GM12878 (cell line): Measurements from ENCODE around the gene CALN1. TPM values are rescaled to one million over a fixed set of nuclear protein-coding genes. Genes with fewer than 3 reads are reported as not detected.

Experiments
- ATAC-seq: fragments of 200-7000 bp; cut with Tn5 transposase; 3 replicates; pipeline ENCODE4 v1.9.1; 2020; ENCODE audit warnings: mild to moderate bottlenecking, moderate library complexity
- BruUV-seq: library from RNA; stranded (reverse); fragments of 400-500 nt; replicated peaks from 2 replicates; lab custom pipeline; 2021; lab: Mats Ljungman, UMichigan
- CTCF ChIA-PET: fragments of 300-600 bp; sonication (Branson Sonifier 250); formaldehyde crosslinking; extraction: SDS; loops from one replicate; lab custom pipeline; 2021; ENCODE audit warnings: inconsistent platforms; lab: Yijun Ruan, JAX
- POLR2A ChIA-PET: fragments of 350-600 bp; formaldehyde crosslinking; extraction: SDS; loops from one replicate; lab custom pipeline; 2021; ENCODE audit warnings: inconsistent platforms; lab: Charles Lee
- RAD21 ChIA-PET: fragments of 300-600 bp; sonication (Branson Sonifier 250); formaldehyde crosslinking; loops from one replicate; lab custom pipeline; 2023; ENCODE audit warnings: antibody characterized with exemption; ENCODE audit not compliant: unreplicated experiment; lab: Charles Lee
- SMC1A ChIA-PET: fragments of 300-600 bp; sonication (Branson Sonifier 250); formaldehyde crosslinking; loops from one replicate; lab custom pipeline; 2023; ENCODE audit not compliant: unreplicated experiment, uncharacterized antibody; lab: Charles Lee
- DNase-seq: peaks from one replicate; pipeline ENCODE4 v3.0.0-alpha.2; 2011; ENCODE audit warnings: low read depth, low spot score
- FAIRE-seq: peaks from 3 replicates; lab custom pipeline; 2011; peaks lifted over from hg19 to GRCh38; lab: Jason Lieb, UNC
- H2AFZ ChIP-seq: 2 replicates; pipeline ENCODE4 v1.6.0; 2011; ENCODE audit warnings: low read depth, low read length, control low read depth; ENCODE audit not compliant: control insufficient read depth
- H3K27ac ChIP-seq: 2 replicates; pipeline ENCODE4 v1.5.1; 2011; ENCODE audit warnings: control low read depth; ENCODE audit not compliant: control insufficient read depth, insufficient read depth
- H3K27me3 ChIP-seq, 2 experiments: replicated peaks in 1 of 2; 2 replicates each; pipeline versions ENCODE4 v1.6.0 to v1.6.1; 2011; ENCODE audit warnings: low read length in 1 of 2; ENCODE audit not compliant: control insufficient read depth in 2 of 2, insufficient read depth in 2 of 2
- H3K36me3 ChIP-seq, 2 experiments: 2 replicates each; pipeline ENCODE4 v1.5.1; 2011; ENCODE audit warnings: low read length in 1 of 2; ENCODE audit not compliant: control insufficient read depth in 2 of 2, insufficient read depth in 2 of 2
- H3K4me1 ChIP-seq: 2 replicates; pipeline ENCODE4 v1.6.1; 2011; ENCODE audit warnings: mild to moderate bottlenecking, low read length, moderate library complexity, mixed read lengths; ENCODE audit not compliant: control insufficient read depth, insufficient read depth
- H3K4me2 ChIP-seq: 2 replicates; pipeline ENCODE4 v1.6.0; 2011; ENCODE audit warnings: control low read depth; ENCODE audit not compliant: control insufficient read depth, insufficient read depth
- H3K4me3 ChIP-seq: fragments of 200-600 bp; sonication (generic); 2 replicates; pipeline ENCODE4 v1.5.1; 2016
- H3K79me2 ChIP-seq: 2 replicates; pipeline ENCODE4 v1.6.0; 2011; ENCODE audit warnings: low read length; ENCODE audit not compliant: control insufficient read depth, insufficient read depth
- H3K9ac ChIP-seq: 2 replicates; pipeline ENCODE4 v1.8.0; 2011; ENCODE audit warnings: low read length, control low read depth, mixed read lengths; ENCODE audit not compliant: control insufficient read depth, insufficient read depth
- H3K9me3 ChIP-seq: replicated peaks from 3 replicates; pipeline ENCODE4 v1.5.1; 2011; ENCODE audit warnings: mild to moderate bottlenecking, low read length; ENCODE audit not compliant: control insufficient read depth, insufficient read depth
- H4K20me1 ChIP-seq: 2 replicates; pipeline ENCODE4 v1.6.0; 2011; ENCODE audit not compliant: control insufficient read depth, insufficient read depth
- CUX1 ChIP-seq: IDR thresholded peaks from 2 replicates; pipeline ENCODE4 v1.6.1; 2012; ENCODE audit warnings: improper control_type of control experiment, low read depth, low read length; ENCODE audit not compliant: insufficient replicate concordance
- HCFC1 ChIP-seq: fragments of 150-350 bp; IDR thresholded peaks from 2 replicates; pipeline ENCODE4 v1.6.1; 2014; ENCODE audit warnings: low read length
- IRF3 ChIP-seq: fragments of 450-650 bp; IDR thresholded peaks from 2 replicates; pipeline ENCODE4 v1.6.1; 2014; ENCODE audit warnings: mild to moderate bottlenecking
- POU2F2 ChIP-seq: IDR thresholded peaks from 3 replicates; pipeline ENCODE4 v1.6.1; 2011; ENCODE audit warnings: low read depth, mild to moderate bottlenecking, low read length, borderline replicate concordance
- PRDM15 ChIP-seq: fragments of 450-650 bp; formaldehyde crosslinking; IDR thresholded peaks from 2 replicates; pipeline ENCODE4 v1.4.0; 2020; ENCODE audit warnings: mild to moderate bottlenecking, moderate library complexity
- RUNX3 ChIP-seq: IDR thresholded peaks from 2 replicates; pipeline ENCODE4 v1.6.1; 2012; ENCODE audit warnings: low read length, inconsistent platforms
- SIN3A ChIP-seq: IDR thresholded peaks from 2 replicates; pipeline ENCODE4 v1.6.1; 2012; ENCODE audit warnings: low read depth, low read length, improper control_type of control experiment
- SKIL ChIP-seq: fragments of 450-650 bp; IDR thresholded peaks from 2 replicates; pipeline ENCODE4 v1.6.1; 2017; ENCODE audit warnings: mild to moderate bottlenecking, low read depth, inconsistent platforms; ENCODE audit not compliant: poor library complexity, severe bottlenecking
- STAT3 ChIP-seq: IDR thresholded peaks from 2 replicates; pipeline ENCODE4 v1.6.1; 2011; ENCODE audit warnings: low read depth, low read length, improper control_type of control experiment
- ZBED1 ChIP-seq: IDR thresholded peaks from 2 replicates; pipeline ENCODE4 v1.6.1; 2016; ENCODE audit warnings: borderline replicate concordance
- WGBS: methylation state at CpG from one replicate; pipeline ENCODE4 v1.1.6; 2016; ENCODE audit warnings: low lambda C conversion rate; ENCODE audit not compliant: insufficient replicate concordance, insufficient coverage; ENCODE audit errors: missing lambda C conversion rate; 5-methylcytosine and 5-hydroxymethylcytosine counted together
- in situ Hi-C: fragments of 300-500 bp; cut with MboI; formaldehyde crosslinking; loops from 9 replicates; pipeline ENCODE4 v1.14.3; 2018; ENCODE audit warnings: mixed read lengths
- intact Hi-C: fragments of 100-400 bp; cut with micrococcal nuclease; formaldehyde crosslinking; loops from one replicate; pipeline ENCODE4 v1.14.2; 2022; ENCODE audit not compliant: unreplicated experiment
- polyA plus RNA-seq, 11 experiments: library from polyadenylated mRNA; depleted of rRNA in 4 of 11; unstranded in 6 of 11; stranded (reverse) in 5 of 11; fragments of >200 nt; fragmentation: Nextera tagmentation in 4 of 11; fragmentation: Illumina TruSeq in 1 of 11; extraction: Ambion mirVana in 4 of 11; extraction: Trizol in 1 of 11; gene quantifications; 1 replicate in 1 of 11; 2 replicates in 10 of 11; pipeline versions ENCODE4 v1.2.1 to v1.2.3, GENCODE V29; 2011 to 2016; ENCODE audit warnings: inconsistent platforms in 2 of 11, missing spikeins in 2 of 11, low read depth in 1 of 11
- total RNA-seq, 4 experiments: library from RNA; depleted of rRNA in 3 of 4; stranded (reverse); fragments of >200 nt in 3 of 4; fragmentation: Illumina TruSeq in 1 of 4; extraction: Trizol in 1 of 4; gene quantifications; 2 replicates each; pipeline versions ENCODE4 v1.2.1 to v1.2.3, GENCODE V29; 2013 to 2021
- TF ChIP-seq, protein P1 (sequence below): fragments of 450-650 bp; IDR thresholded peaks from 2 replicates; pipeline ENCODE4 v1.6.1; 2016; ENCODE audit warnings: mild to moderate bottlenecking

The CALN1 gene
- total and polyA plus RNA-seq, 10 of the 15 experiments (the other 5 are each of a cell fraction or from before 2014, with no cell fraction given): 0.48 to 15.3 (median 1.6) TPM

DNA sequence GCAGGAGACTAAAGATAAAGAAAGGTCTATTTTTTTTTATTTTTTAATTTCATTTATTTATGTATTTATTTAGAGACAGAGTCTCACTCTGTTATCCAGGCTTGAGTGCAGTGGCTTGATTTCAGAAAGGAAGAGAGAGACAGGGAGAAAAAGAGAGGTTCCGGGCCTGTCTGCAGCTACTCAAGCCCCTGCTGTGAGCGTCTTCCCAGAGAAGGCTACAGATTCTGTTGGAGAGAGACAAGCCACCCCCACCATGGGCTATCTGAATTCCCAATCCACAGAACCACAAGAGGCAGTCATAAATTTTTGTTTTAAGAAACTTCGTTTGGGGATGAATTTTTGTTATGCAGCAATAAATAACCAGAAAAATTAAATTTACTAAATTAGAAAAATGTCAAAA lies 68.1 kb downstream of the CALN1 start:
- Histone ChIP-seq H4K20me1 (no peaks in the 10 kb centered on the region), H3K27ac (no peak overlapping the region), H2AFZ (no peak overlapping the region), H3K27me3 (no peaks in the 10 kb centered on the region), H3K36me3 (no peaks in the 10 kb centered on the region), H3K9me3 (no peaks in the 10 kb centered on the region), H3K9ac (no peak overlapping the region), H3K79me2 (no peaks in the 10 kb centered on the region), H3K4me3 (no peak overlapping the region), H3K4me2 (no peak overlapping the region), H3K4me1 (no peaks in the 10 kb centered on the region)
- no peak for ATAC-seq
- POLR2A ChIA-PET: no interaction called here
- FAIRE-seq: no peak
- 40% methylated on average over 3 of the region's 3 CpGs for WGBS
- SMC1A ChIA-PET: no interaction called here
- RAD21 ChIA-PET: no interaction called here
- no TSS peak for BruUV-seq
- in situ Hi-C loops (no loop called here), intact Hi-C loops (no loop called here)
- no peak for DNase-seq
- CTCF ChIA-PET: no interaction called here
- TF ChIP-seq SKIL: no peak
- TF ChIP-seq STAT3: no peak
- no peak for TF ChIP-seq POU2F2
- TF ChIP-seq RUNX3: no peak
- no peak for TF ChIP-seq IRF3
- TF ChIP-seq HCFC1: no peak
- TF ChIP-seq ZBED1: no peak
- TF ChIP-seq CUX1: no peak
- TF ChIP-seq, protein P1, sequence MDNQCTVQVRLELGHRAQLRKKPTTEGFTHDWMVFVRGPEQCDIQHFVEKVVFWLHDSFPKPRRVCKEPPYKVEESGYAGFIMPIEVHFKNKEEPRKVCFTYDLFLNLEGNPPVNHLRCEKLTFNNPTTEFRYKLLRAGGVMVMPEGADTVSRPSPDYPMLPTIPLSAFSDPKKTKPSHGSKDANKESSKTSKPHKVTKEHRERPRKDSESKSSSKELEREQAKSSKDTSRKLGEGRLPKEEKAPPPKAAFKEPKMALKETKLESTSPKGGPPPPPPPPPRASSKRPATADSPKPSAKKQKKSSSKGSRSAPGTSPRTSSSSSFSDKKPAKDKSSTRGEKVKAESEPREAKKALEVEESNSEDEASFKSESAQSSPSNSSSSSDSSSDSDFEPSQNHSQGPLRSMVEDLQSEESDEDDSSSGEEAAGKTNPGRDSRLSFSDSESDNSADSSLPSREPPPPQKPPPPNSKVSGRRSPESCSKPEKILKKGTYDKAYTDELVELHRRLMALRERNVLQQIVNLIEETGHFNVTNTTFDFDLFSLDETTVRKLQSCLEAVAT: no peak
- no peak for TF ChIP-seq SIN3A
- TF ChIP-seq PRDM15 (CRISPR knock-in tag): no peak
